Tibial nerve (tissue), 3 donors: ENCODE measurements around the gene CAMSAP1.

ENCODE experiments used
- CTCF ChIP-seq, 5 experiments: fragments of 200-600 bp in 3 of 5; fragments of 450-650 bp in 2 of 5; sonication (generic) in 3 of 5; IDR thresholded peaks; one replicate each; pipeline ENCODE4 v1.5.1; 2016 to 2019; ENCODE audit warnings: antibody characterized with exemption in 5 of 5, mild to moderate bottlenecking in 3 of 5, moderate library complexity in 2 of 5
- POLR2A ChIP-seq, 2 donors: fragments of 450-650 bp; IDR thresholded peaks; one replicate each; pipeline ENCODE4 v1.6.1; 2017; ENCODE audit warnings: antibody characterized with exemption in 2 of 2, mild to moderate bottlenecking in 2 of 2, moderate library complexity in 2 of 2

GRCh38 chr9:135847833-135848232 lies 59.5 kb downstream of the CAMSAP1 start:
- TF ChIP-seq POLR2A (IDR thresholded peaks at IDR 0.05) (no peak), CTCF (IDR thresholded peaks at IDR 0.05) (no peak)
